GM21825 (cell line): Measurements from ENCODE around the gene PRPF31.
A peak's percentile ranks its signal among the peaks of the same experiment; 100 is the strongest.
"Not testable (repeated sequence)": the region's sequence is repeated elsewhere in the genome, so short reads cannot be mapped to it uniquely, and the experiment has no call there.

Experiments
- ATAC-seq: cut with Tn5 transposase; IDR thresholded peaks from one replicate; pipeline ENCODE4 v1.9.1; 2021; ENCODE audit warnings: mild to moderate bottlenecking, moderate library complexity; ENCODE audit not compliant: unreplicated experiment

Gene PRPF31

DNA sequence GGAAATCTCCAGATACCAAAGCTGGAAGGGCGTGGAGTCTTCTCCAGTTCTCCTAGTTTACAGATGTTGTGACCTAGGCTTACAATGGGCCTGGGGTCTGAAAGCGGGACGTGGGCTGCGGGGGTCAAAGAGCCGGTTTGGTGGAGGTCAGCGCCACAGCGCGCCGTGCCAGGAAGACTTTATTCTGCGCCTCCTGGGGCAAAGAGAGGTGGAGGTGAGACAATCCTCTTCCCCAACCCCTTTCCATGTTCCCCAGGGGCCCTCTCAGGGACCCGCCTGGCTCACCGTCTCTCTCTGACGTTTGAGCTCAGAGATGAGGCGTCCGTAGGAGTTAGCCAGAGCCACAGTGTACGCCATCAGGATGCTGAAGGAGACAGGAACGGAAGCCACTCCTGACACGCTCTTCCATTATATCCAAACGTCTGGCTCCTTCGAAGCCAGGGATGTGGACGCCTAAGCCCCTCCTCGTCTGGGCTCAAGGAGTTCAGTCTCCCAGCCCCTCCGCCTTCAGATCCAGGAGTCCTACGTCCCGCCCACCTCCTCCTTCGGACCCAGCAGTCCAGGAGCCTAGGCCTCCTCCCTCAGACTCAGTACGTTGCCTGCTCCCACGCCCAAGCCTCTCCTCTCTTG lies 44.7 kb downstream of the PRPF31 start:
- ATAC-seq, result peak; percentile 1

DNA sequence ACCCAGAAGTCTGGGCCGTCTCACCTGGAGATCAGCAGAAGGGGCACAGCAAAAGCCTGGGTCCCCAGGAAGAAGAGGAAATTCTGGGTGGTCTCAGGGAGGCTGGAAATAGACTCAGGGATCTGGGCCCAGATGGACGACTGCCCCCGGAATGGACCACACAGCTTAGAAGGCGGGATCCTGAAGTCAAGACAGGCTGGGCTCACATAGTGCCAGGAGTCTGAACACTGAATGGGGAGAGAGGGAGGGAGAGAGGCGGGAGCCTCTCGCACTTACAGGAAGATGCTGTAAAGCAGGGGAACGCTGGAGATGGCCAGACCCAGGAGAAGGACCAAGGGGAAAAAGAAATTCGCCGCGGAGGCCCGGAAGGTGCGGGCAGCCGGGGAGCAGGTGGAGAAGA lies 45.3 kb downstream of the PRPF31 start:
- no peak for ATAC-seq

DNA sequence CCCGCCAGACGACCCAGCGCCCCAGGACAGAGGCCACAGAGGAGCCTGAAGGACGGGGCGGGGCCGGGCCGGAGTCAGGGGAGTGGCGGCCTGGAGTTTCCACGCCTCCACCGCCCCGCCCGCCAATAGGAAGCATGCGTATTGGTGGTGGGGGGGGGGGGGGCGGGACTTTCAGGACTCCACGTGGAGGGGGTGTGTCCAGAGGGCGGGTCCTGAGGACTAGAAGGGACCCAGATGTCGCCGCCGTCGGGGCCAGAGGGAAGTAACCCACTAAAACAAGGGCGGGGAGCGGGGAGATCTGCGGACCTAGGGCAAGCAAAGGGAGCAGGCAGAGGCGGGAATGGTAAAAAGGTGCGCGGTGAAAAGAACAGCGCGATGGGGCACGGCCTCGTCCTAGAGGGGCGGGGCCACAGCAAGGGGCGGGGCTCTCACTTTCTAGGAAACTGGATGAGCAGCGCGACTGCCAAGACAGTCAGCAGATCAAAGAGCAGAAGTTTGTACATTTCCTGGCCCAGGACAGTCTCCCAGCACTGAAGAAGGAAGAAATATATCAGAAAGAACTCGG lies 46.8 kb downstream of the PRPF31 start:
- no peak for ATAC-seq

DNA sequence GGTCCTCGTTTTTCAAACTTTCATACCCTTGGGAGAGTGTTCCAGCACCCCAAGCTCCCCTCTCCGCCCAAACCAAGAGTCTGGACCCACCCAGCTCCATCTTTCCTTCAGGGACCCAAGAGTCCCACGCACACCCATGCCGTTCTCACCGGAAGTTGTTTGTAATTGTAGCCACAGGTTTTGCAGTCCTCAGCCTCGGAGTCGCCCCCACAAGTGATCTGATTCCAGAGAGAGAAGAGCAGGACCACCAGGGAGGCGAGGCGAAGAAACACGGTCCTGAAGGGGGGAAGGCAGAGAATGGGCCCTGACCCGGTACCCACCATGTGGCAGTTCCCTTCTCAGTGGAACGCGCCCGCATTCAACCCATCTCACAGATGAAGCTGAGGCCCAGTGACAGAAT lies 47.3 kb downstream of the PRPF31 start:
- no peak for ATAC-seq

DNA sequence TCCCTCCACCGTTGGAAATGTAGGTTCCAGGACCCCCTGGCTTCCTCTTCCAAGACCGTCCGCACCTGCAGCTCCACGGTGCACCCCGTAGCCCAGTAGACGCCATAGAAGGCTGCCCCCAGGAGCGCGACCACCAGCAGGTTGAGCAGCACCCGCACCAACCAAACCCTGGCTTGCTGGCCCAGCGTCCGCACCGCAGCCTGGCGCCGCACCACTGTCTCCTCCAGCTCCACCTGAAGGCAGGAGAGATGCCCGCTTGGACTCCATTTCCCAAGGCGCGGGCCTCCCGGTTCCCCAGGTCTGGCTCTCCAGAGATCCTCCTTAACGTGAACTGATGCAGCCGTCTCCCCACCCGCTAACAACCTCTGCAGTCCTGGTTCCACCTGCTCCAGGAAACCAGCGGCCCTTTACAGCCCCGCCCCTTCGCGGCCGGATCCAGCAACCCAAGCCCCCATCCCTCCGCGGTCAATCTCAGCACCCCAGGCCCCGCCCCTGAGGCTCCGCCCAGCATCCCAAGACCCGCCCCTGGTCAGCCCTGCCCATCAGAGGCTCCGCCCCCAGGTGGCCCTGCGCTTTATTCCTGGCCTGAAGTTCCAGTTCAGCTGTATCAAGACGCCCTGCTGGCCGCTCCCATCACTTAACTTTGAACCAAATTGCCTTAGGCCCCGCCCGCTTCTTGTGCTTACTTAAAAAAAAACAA lies 49.0 kb downstream of the PRPF31 start:
- ATAC-seq, result no peak

DNA sequence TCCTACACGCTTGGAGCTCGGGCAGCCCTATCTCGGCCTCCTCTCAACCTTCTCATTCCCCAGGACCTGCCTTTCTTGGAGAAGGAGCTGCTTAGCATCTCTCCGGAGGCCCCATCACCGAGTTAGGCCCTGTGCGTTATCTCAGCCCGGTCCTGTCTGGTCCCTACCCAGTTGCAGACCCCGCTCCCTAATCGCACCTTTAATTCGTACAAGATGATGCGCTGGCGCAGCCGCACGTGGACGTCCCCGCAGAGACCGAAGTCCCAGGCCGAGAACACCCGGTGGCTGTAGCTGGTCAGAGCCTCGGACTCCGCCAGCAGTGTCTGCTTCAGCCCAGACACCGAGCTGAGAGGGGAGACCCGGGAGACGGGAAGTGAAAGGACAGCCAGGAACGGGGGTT lies 49.7 kb downstream of the PRPF31 start:
- no peak for ATAC-seq

DNA sequence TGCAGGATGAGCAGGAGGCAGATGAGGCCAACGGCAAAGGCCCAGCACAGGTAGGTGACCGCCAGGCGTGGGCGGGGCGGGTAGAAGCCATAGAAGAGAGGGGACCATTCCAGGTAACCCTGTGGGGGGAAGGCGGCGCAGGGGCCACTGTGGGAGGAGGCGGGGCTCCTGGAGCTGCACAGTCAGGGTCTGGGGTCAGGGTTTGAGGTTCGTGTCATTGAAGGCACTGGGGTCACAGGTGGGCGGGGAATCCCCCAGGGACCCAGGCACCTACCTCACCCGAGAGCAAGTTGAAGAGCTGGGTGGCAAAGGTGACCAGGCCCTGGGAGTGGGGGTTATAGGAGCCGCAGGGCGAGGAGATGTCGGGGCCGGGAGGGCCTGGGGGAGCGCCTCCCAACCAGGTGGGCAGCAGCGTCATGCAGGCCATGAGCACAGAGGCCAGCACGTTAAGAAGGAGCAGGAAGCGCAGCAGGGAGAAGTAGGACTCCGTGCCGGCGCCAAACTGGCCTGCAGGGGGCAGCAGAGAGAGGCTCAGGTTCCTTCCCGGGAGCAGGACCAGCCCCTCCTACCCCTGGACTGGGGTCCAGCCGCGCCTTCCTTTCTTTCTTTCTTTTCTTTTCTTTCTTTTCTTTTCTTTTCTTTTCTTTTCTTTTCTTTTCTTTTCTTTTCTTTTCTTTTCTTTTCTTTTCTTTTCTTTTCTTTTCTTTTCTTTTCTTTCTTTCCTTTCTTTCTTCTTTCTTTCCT lies 52.8 kb downstream of the PRPF31 start:
- no peak for ATAC-seq

DNA sequence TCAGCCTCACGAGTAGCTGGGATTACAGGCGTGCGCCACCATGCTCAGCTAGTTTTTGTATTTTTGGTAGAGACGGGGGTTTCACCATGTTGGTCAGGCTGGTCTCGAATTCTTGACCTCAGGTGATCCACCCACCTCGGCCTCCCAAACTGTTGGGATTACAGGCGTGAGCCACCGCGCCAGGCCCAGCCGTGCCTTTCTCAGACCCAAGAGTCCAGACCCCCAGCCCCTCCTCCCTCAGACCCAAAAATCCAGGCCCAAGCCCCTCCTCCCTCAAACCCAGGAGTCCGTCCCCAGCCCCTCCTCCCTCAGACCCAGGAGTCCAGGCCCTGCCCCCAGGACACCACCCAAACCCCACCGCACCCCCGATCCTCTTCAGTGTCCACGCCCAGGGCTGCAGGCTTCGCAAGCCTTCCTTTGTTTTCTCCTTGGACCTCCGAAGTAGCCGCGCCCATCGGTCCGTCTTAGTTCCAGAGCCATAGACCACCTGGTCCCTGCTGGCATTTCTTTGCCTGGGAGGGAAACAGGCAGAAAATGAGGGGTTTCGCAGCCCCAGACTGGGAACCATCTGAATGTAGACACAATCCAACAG lies 53.7 kb downstream of the PRPF31 start:
- no peak for ATAC-seq

DNA sequence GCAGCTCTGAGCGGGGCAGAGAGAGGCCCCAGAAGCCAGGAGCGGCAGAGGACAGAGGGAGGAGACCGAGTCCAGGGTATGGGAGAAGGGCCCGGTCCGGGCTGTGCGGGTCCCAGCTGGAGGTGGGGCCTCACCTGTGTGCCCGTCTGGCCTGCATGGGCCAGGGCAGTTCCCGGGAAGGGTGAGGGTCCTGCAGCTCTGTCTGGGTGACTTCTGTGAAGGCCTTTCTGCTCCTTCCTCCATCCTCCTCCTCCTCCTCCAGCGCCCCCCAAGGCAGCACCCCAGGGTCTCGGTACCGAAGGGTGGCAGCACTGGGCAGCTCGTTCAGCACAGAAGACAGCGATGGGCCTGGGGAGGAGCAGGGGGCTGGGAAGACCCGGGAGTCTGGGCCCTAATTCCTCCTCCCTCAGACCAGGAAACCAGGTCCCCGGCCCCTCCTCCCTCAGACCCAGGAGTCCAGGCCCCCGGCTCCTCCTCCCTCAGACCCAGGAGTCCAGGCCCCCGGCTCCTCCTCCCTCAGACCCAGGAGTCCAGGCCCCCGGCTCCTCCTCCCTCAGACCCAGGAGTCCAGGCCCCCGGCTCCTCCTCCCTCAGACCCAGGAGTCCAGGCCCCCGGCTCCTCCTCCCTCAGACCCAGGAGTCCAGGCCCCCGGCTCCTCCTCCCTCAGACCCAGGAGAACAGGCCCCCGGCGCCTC lies 56.3 kb downstream of the PRPF31 start:
- ATAC-seq, result not testable (repeated sequence)

DNA sequence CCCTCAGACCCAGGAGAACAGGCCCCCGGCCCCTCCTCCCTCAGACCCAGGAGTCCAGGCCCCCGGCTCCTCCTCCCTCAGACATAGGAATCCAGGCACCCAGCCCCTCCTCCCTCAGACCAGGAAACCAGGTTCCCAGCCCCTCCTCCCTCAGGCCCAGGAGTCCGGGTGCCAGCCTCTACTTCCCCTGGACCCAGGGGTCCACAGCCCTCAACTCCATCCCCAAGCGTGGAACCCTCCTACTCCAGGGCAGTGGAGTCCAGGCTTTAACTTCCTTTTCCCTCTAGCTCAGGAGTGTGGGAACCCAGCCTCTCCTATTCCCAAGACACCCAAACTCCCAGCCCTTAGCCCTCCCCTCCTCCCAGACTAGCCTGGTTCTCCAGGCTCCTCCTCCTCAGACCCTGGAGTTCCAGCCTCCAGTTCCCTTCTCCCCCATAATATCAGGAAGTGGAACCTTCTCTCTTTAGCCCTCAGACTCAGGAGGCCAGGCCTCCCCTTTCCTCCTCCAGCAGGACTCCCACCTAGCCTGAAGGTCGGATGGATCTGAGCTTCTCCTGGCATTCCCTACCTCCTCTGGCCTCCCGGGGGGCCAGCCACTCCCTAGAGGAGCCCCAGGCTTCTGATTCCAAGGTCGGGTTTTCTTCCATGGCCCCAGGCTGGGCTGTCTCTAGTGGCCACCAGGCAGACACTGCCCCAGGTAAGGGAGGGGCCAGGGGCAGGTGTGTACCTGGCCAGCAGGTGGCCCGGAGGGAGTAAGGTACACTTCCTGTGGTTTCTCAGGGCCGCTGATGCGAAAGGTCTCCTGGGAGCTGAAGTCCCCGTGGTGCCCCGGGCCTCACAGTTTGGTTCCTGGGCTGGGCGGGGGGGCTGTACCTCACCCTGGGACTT lies 57.2 kb downstream of the PRPF31 start, which contains the start of gene TMC4:
Gene TMC4 (minus strand): TSS at position 690 of the 888 bp plus-strand sequence. CDS start 43 bp downstream, at position 647.
- no peak for ATAC-seq

DNA sequence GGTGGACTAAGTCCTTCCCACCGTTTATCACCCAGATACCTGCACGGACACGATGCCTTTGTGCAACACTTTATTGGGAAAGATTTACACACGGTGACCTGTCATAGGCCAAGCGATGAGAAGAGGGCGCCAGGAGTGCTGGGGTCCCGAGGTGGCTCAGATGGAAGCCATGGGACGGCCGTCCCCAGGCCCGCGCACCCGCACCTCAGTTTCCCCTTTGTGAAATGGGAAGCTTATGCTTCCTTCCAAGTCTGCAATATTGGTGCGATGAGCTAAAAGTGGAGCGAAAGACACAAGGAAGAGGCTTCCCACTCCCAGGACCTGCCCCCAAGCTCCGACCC lies 57.8 kb downstream of the PRPF31 start:
- no peak for ATAC-seq

DNA sequence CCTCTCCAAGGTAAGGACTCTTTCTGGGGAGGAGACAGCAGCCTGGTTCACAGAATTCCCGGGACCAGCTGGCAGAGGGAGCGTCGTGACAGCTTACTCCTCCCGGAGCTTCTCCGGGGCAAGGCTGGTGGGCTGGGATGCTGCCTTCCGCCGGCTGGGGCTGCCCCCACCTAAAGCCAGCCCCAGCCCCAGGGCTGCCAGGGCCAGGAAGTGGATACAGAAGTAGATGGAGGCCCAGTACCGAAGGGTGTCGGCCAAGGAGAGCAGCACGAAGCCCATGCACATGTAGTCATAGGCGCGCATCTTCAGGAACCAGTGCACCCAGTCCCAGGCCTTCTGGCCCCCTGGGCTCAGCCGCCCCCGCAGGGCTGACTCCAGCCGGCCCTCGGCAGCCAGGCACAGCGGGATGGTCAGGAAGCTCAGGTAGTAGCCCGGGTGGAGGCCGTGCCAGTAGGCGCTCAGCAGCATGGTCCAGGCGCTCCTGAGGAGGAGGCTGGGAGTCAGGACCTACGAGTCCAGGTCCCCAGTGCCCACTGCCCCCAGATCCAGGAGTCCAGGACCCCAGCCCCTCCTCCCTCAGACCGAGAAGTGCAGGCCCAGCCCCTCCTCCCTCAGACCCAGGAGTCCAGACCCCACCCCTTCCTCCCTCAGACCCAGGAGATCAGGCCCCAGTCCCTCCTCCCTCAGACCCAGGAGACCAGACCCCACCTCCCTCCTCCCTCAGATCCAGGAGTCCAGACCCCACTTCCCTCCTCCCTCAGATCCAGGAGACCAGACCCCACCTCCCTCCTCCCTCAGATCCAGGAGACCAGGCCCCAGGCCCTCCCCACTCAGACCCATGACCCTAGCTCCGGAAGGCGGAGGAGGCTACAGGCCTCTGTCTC lies 58.6 kb downstream of the PRPF31 start:
- ATAC-seq, result no peak

DNA sequence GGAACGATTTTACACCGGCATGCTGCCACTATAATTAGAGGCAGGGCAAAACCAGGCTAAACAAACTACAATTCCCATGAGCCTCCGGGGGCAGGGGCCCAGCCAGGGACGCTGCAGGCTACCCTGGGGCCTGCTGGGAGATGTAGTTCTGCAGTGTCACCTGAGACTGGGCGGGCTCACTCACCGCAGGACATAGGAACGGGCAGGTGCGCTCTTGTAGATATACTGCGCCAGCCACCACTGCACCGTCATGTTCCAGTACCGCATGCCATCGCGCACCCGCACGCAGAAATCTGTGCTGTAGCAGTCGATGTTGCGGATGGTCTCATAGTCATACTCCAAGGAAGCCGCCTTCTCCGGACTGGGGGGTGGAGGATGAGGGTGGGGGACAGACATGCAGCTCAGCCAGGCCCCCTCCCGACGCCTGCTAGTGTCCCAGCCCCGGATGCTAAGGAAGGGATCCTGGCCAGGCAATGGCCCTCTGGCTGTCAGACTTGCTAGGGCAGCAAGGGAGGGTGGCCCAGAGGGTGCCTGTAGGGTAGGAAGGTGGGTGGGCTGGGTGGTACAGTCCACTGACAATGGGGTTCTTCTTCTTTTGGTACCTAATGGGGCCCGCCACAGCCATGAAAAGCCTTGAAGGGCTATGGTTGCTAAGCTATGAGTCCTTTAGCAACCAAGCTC lies 63.2 kb downstream of the PRPF31 start:
- ATAC-seq, result no peak

DNA sequence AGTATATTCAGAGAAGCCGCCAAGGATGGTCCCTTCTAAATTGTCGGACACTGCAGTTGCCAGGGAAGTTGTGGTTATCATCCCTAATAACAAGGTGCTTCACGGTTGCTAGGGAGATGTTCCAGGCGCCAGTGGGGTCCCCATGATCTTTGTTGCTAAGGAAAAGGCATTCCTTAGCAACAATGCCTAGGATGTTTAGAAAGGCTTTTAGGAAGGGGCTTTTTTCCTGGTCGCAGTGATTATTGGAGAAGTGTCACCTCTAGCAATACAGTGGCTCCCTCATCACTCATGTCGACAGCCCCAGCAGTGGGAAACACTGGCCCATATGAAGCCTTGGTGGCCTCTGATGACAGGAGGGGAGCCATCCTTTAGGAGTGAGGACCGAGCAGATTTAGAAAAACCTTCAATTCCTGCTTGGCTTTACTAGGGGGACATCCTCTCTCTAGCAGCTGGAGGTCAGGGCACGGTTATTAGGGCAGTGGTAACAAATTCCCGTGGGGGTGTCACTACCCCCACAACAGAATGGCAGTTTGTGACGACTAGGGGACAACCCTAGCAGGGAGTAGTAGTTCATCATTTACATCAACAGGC lies 63.8 kb downstream of the PRPF31 start:
- ATAC-seq, result no peak

DNA sequence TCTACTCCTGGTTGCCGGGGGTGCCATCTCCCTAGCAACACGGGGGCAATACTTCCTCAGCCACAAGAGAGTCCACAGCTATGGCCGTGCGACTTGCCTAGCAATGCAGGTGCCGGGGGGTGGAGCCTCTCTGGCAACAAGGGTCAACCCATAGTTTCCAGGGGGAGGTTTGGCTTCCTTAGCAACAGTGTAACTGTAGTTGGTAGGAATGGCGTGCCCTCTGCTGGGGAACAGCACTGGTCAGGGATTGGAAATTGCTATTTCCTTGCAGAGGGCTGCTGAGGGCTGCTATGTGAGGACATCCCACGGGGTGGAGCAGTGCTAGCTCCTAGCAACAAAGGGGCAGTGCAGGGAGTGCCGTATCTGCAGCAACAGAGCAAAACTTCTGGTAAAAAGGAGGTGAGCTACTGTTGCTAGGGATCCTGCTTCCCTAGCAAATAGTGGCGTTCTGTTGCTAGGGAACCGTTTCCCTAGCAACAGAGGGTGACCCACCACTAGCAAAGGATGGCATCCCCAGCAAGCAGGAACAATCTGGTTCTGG lies 64.4 kb downstream of the PRPF31 start:
- no peak for ATAC-seq

DNA sequence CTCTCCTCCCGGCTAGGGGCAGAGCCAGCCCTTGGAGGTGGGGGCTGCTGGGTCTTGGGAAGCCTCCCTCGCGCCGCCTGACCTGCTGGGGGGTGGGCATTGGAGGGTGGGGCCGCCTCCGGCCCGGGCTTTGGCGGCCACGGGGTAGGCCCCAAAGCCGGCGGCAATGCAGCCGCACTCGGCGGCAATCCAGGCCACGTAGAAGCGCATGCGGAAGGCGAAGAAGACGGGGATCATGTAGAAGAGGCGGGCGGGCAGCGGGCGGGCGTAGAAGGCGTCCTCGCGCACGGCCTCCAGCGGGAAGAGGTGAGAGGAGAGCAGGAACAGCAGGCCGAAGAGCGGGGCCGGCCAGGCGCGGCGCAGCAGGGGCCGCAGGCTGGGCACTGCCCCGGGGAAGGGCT lies 65.1 kb downstream of the PRPF31 start:
- no peak for ATAC-seq
